Stimulated activated CD4-positive, alpha-beta T cell treated with anti-CD3 and anti-CD28 coated beads, Interleukin-2, amount 100 ng/mL, for 48 hours (primary cell): ENCODE data around the gene OBP2A.

Experiments used
- DNase-seq, 2 donors: peaks; one replicate each; pipeline ENCODE4 v3.0.0-alpha.2; 2020

OBP2A gene

GRCh38 chr9:135552698-135553171, 6.8 kb downstream of the OBP2A start:
- DNase-seq = no peak

- no peak for DNase-seq
Measured at GRCh38 chr9:135554718-135555117, 8.8 kb downstream of the OBP2A start.

- DNase-seq = no peak
Measured at GRCh38 chr9:135555203-135555602, 9.3 kb downstream of the OBP2A start.

- DNase-seq = no peak
Measured at GRCh38 chr9:135555910-135556309, 10.0 kb downstream of the OBP2A start.

- no peak for DNase-seq
Measured at GRCh38 chr9:135559606-135560005, 13.7 kb downstream of the OBP2A start.

GRCh38 chr9:135561391-135562234, 15.7 kb downstream of the OBP2A start, which contains the start of gene PAEP:
Gene PAEP, plus strand, starts transcription at chr9:135561756.
- no peak for DNase-seq

- no peak for DNase-seq
Measured at GRCh38 chr9:135562235-135562745, 16.4 kb downstream of the OBP2A start.

- no peak for DNase-seq
Measured at GRCh38 chr9:135563039-135563476, 17.1 kb downstream of the OBP2A start.

- no peak for DNase-seq
Measured at GRCh38 chr9:135563858-135564257, 17.9 kb downstream of the OBP2A start.

- no peak for DNase-seq
Measured at GRCh38 chr9:135565141-135565628, 19.3 kb downstream of the OBP2A start.

GRCh38 chr9:135565636-135566035, 19.7 kb downstream of the OBP2A start:
- DNase-seq = no peak

GRCh38 chr9:135566552-135566951, 20.6 kb downstream of the OBP2A start:
- DNase-seq = no peak

- no peak for DNase-seq
Measured at GRCh38 chr9:135567311-135567710, 21.4 kb downstream of the OBP2A start.

GRCh38 chr9:135568026-135568425, 22.1 kb downstream of the OBP2A start:
- no peak for DNase-seq

- no peak for DNase-seq
Measured at GRCh38 chr9:135570456-135570855, 24.5 kb downstream of the OBP2A start.

- no peak for DNase-seq
Measured at GRCh38 chr9:135572233-135572632, 26.3 kb downstream of the OBP2A start.

GRCh38 chr9:135573124-135573523, 27.2 kb downstream of the OBP2A start:
- DNase-seq = no peak

GRCh38 chr9:135574331-135574730, 28.4 kb downstream of the OBP2A start:
- no peak for DNase-seq

- no peak for DNase-seq
Measured at GRCh38 chr9:135574943-135575342, 29.0 kb downstream of the OBP2A start.

- DNase-seq = no peak
Measured at GRCh38 chr9:135575995-135576631, 30.2 kb downstream of the OBP2A start.

GRCh38 chr9:135577256-135577655, 31.3 kb downstream of the OBP2A start:
- DNase-seq = no peak

GRCh38 chr9:135579356-135579755, 33.4 kb downstream of the OBP2A start:
- DNase-seq = no peak

- DNase-seq = no peak
Measured at GRCh38 chr9:135579889-135580660, 34.1 kb downstream of the OBP2A start.
